Right lobe of liver (tissue), 6 donors: ENCODE data around the gene C19orf67. TPM values are rescaled to one million over a fixed set of nuclear protein-coding genes. Genes with fewer than 3 reads are reported as not detected.

Source experiments
- ATAC-seq, 4 donors: fragments of 200-7000 bp; cut with Tn5 transposase; one replicate each; pipeline ENCODE4 v1.9.1; 2020; ENCODE audit warnings: mild to moderate bottlenecking in 4 of 4, moderate library complexity in 4 of 4
- DNase-seq, 3 donors: peaks; one replicate each; pipeline ENCODE4 v3.0.0-alpha.2; 2020
- H3K27ac ChIP-seq, 3 donors: fragments of 200-600 bp; one replicate each; pipeline ENCODE4 v1.8.0; 2022
- H3K27me3 ChIP-seq, 2 donors: fragments of 200-600 bp; one replicate each; pipeline ENCODE4 v1.8.0; 2022
- H3K36me3 ChIP-seq, 4 donors: fragments of 200-600 bp; sonication (generic) in 1 of 4; one replicate each; pipeline versions ENCODE4 v1.5.1 to v1.8.0; 2017 to 2022; ENCODE audit warnings: control low read depth in 1 of 4
- H3K4me1 ChIP-seq, 4 donors: fragments of 200-600 bp; sonication (generic) in 1 of 4; one replicate each; pipeline versions ENCODE4 v1.5.1 to v1.8.0; 2017 to 2022; ENCODE audit warnings: control low read depth in 1 of 4
- H3K4me3 ChIP-seq, 3 donors: fragments of 200-600 bp; one replicate each; pipeline ENCODE4 v1.8.0; 2022
- H3K9me3 ChIP-seq, 4 donors: fragments of 200-600 bp; sonication (generic) in 1 of 4; one replicate each; pipeline versions ENCODE4 v1.5.1 to v1.8.0; 2017 to 2022; ENCODE audit warnings: control low read depth in 1 of 4
- CTCF ChIP-seq, 4 donors: fragments of 200-600 bp in 3 of 4; fragments of 450-650 bp in 1 of 4; IDR thresholded peaks; one replicate each; pipeline versions ENCODE4 v1.5.1 to v1.8.0; 2016 to 2022; ENCODE audit warnings: antibody characterized with exemption in 4 of 4, mild to moderate bottlenecking in 2 of 4
- POLR2A ChIP-seq: fragments of 450-650 bp; IDR thresholded peaks from one replicate; pipeline ENCODE4 v1.6.1; 2017; ENCODE audit warnings: antibody characterized with exemption, mild to moderate bottlenecking
- WGBS: methylation state at CpG from one replicate; pipeline ENCODE4 v1.1.6; 2018; ENCODE audit warnings: low coverage, low lambda C conversion rate; ENCODE audit not compliant: insufficient coverage; ENCODE audit errors: missing lambda C conversion rate; 5-methylcytosine and 5-hydroxymethylcytosine counted together
- intact Hi-C, 2 donors: fragments of 100-400 bp; cut with DNase I; formaldehyde crosslinking; loops; one replicate each; pipeline versions ENCODE4 v1.11.2 to v1.14.1; 2022
- total RNA-seq, 6 experiments: library from RNA; depleted of rRNA in 2 of 6; stranded (reverse); fragments of >200 nt in 2 of 6; fragmentation: NEBNext Ultra II Directional in 3 of 6; extraction: Animal tissue kit (Norgen Biotek cat#: 25700) in 3 of 6; gene quantifications; one replicate each; pipeline versions ENCODE4 v1.1.0 to v1.2.4, GENCODE V29; 2016 to 2023
- donor health status: DM: no; HTN: yes; CAD: no.
- donor health status: DM: no; HTN: no; CAD: no.
- donor health status: DM: no; HTN: no; CAD: no.
- donor health status: DM: no; HTN: yes; CAD: no.
- donor health status: DM: no; HTN: yes; CAD: no.

Gene C19orf67
- total RNA-seq, 6 experiments from 2014 or later, result 0.27 TPM; not detected in 5

- WGBS, result 0% methylated on average over 23 of the region's 50 CpGs
- intact Hi-C loops, result loop anchor here in 1 of 2 donors (10.0 kb wide), 1 partner anchor 54 kb away; the partner anchor contains the start of gene ASF1B
- Histone ChIP-seq H3K4me1 (peaks cover 0 to 25% (median 0%) of the 10 kb centered on the region in 4 donors), H3K4me3 (peak overlapping the region; percentile 61 to 78 (median 73)), H3K27ac (peak overlapping the region; percentile 87 to 91 (median 88)), H3K27me3 (no peaks in the 10 kb centered on the region), H3K36me3 (no peaks in the 10 kb centered on the region), H3K9me3 (no peaks in the 10 kb centered on the region)
- peak; percentile 91 to 96 (median 94) for ATAC-seq
- peak; percentile 98 to 99 (median 99) for DNase-seq
- TF ChIP-seq POLR2A, result peak; percentile 87
- peak in 1 of 4 donors; percentile 4 for TF ChIP-seq CTCF (IDR thresholded peaks at IDR 0.05)
Measured at GRCh38 chr19:14080887-14081796, 4.4 kb downstream of the C19orf67 start.

GRCh38 chr19:14078411-14078810, 7.2 kb downstream of the C19orf67 start:
- ATAC-seq, result no peak
- no peak overlapping the region for H3K4me3 ChIP-seq
- no peaks in the 10 kb centered on the region for H3K36me3 ChIP-seq
- DNase-seq, result no peak
- no peaks in the 10 kb centered on the region for H3K9me3 ChIP-seq
- no peaks in the 10 kb centered on the region for H3K27me3 ChIP-seq
- H3K27ac ChIP-seq, result no peak overlapping the region
- TF ChIP-seq CTCF (IDR thresholded peaks at IDR 0.05), result no peak
- TF ChIP-seq POLR2A, result no peak
- 65% methylated on average over 2 of the region's 2 CpGs for WGBS
- intact Hi-C loops, result no loop called here
- peaks cover 0 to 25% (median 3%) of the 10 kb centered on the region in 4 donors for H3K4me1 ChIP-seq

- Histone ChIP-seq H3K4me1 (peaks cover 0 to 18% (median 8%) of the 10 kb centered on the region in 4 donors), H3K9me3 (no peaks in the 10 kb centered on the region), H3K27me3 (no peaks in the 10 kb centered on the region), H3K27ac (peak overlapping the region; percentile 58 to 82 (median 69)), H3K36me3 (no peaks in the 10 kb centered on the region), H3K4me3 (peak overlapping the region; percentile 68 to 75 (median 69))
- intact Hi-C loops, result no loop called here
- DNase-seq, result peak in 1 of 3 donors; percentile 63
- under 1% methylated on average over 17 of the region's 44 CpGs for WGBS
- TF ChIP-seq POLR2A, result no peak
- ATAC-seq, result peak in 1 of 4 donors; percentile 0
Measured at GRCh38 chr19:14073925-14074838, 11.4 kb downstream of the C19orf67 start.

GRCh38 chr19:14073261-14073924, 12.2 kb downstream of the C19orf67 start:
- ATAC-seq (peak; percentile 27 to 64 (median 44)), DNase-seq (peak; percentile 80 to 83 (median 83))
- H3K27me3 ChIP-seq, result no peaks in the 10 kb centered on the region
- H3K4me3 ChIP-seq, result peak overlapping the region; percentile 68 to 75 (median 69)
- WGBS, result 0% methylated on average over 8 of the region's 106 CpGs
- TF ChIP-seq CTCF (IDR thresholded peaks at IDR 0.05) (peak; percentile 16 to 95 (median 58)), POLR2A (no peak)
- no peaks in the 10 kb centered on the region for H3K9me3 ChIP-seq
- intact Hi-C loops, result no loop called here
- H3K4me1 ChIP-seq, result peaks cover 0 to 18% (median 8%) of the 10 kb centered on the region in 4 donors
- H3K36me3 ChIP-seq, result no peaks in the 10 kb centered on the region
- H3K27ac ChIP-seq, result peak overlapping the region; percentile 69 to 82 (median 82)
